DND-41 (cell line): ENCODE measurements around the gene ATG16L2.

Source experiments
- CTCF ChIP-seq: IDR thresholded peaks from 2 replicates; pipeline ENCODE4 v1.5.1; 2012; ENCODE audit warnings: borderline replicate concordance, low read length, moderate library complexity, mild to moderate bottlenecking; ENCODE audit not compliant: poor library complexity, severe bottlenecking; ENCODE audit errors: extremely low read depth
- EZH2 ChIP-seq: IDR thresholded peaks from 3 replicates; pipeline ENCODE4 v1.6.1; 2012; ENCODE audit warnings: borderline replicate concordance, low read depth, mild to moderate bottlenecking, moderate library complexity, low read length, inconsistent platforms; ENCODE audit not compliant: severe bottlenecking

GRCh38 chr11:72828081-72828567, 13.9 kb downstream of the ATG16L2 start:
- no peak for TF ChIP-seq CTCF
- TF ChIP-seq EZH2, result no peak
